Parathyroid adenoma (tissue), 2 donors: Measurements from ENCODE around the gene ASB14.
A peak's percentile ranks its signal among the peaks of the same experiment; 100 is the strongest.

Experiments used
- H2AFZ ChIP-seq: fragments of 300-600 bp; sonication (generic); one replicate; pipeline ENCODE4 v1.7.0; 2017; ENCODE audit warnings: antibody characterized with exemption, mild to moderate bottlenecking
- H3K27ac ChIP-seq: fragments of 300-600 bp; sonication (generic); one replicate; pipeline ENCODE4 v1.7.0; 2017
- H3K27me3 ChIP-seq: fragments of 300-600 bp; sonication (generic); one replicate; pipeline ENCODE4 v1.7.0; 2017; ENCODE audit warnings: low read length; ENCODE audit not compliant: control insufficient read depth, insufficient read depth
- H3K36me3 ChIP-seq: fragments of 300-600 bp; sonication (generic); one replicate; pipeline ENCODE4 v1.7.0; 2017; ENCODE audit warnings: low read length; ENCODE audit not compliant: control insufficient read depth, insufficient read depth
- H3K4me1 ChIP-seq: fragments of 300-600 bp; sonication (generic); one replicate; pipeline ENCODE4 v1.7.0; 2017; ENCODE audit warnings: control low read depth
- H3K4me2 ChIP-seq: fragments of 300-600 bp; sonication (generic); one replicate; pipeline ENCODE4 v1.7.0; 2017; ENCODE audit warnings: low read length
- H3K4me3 ChIP-seq: fragments of 300-600 bp; sonication (generic); one replicate; pipeline ENCODE4 v1.7.0; 2017; ENCODE audit warnings: low read depth, low read length
- H3K79me2 ChIP-seq: fragments of 300-600 bp; sonication (generic); one replicate; pipeline ENCODE4 v1.7.0; 2017; ENCODE audit warnings: control low read depth
- H3K9ac ChIP-seq: fragments of 300-600 bp; sonication (generic); one replicate; pipeline ENCODE4 v1.7.0; 2017; ENCODE audit warnings: mild to moderate bottlenecking
- H3K9me3 ChIP-seq: fragments of 300-600 bp; sonication (generic); one replicate; pipeline ENCODE4 v1.7.0; 2017; ENCODE audit warnings: low read length; ENCODE audit not compliant: control insufficient read depth
- TF ChIP-seq, protein P1 (sequence below): fragments of 300-600 bp; sonication (generic); IDR thresholded peaks from one replicate; pipeline ENCODE4 v1.7.0; 2017; ENCODE audit warnings: antibody characterized with exemption, mild to moderate bottlenecking
- donor health status: primary hyperparathyroidism.

ASB14 gene

DNA sequence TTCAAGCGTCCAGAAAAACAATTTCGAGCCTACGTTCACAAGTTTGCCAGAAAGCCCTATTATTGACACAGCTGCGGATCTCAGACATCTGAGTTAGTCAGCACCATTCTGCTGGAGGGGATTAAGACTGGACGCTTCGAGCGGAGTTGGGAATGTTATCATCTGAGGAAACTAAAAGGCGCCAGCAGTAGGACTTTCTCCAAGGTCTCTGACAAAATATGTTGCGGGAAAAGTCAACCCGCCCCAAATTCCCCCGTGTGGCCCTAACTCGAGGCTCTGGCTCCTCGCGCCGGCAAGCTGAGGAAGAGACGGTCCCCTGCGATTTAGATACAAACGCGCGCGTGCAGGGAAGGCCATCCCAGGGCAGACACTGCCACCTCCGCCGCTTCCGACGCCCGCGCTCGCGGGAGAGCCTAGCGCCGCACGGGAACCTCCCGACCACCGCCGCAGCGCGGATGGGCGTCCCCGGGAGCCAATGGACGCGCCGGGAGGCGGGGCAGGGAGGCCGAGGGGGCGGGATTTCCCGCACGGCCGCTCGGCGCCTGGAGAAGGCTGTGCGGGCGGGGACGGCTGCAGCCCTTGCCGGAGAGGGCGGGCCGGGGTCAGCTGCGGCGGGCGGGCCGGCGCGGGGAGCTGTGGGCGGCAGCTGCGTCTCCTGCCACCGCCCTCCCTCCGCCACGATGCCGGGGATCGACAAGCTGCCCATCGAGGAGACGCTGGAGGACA lies 65.1 kb downstream of the ASB14 start, which contains the start of gene APPL1:
APPL1 (plus strand) TSS at position 526 of the 726 bp plus-strand sequence; CDS start at position 681, 155 bp downstream.
- Histone ChIP-seq H3K36me3 (no peaks in the 10 kb centered on the region), H2AFZ (peak within 1 kb of the TSS; percentile 96), H3K27ac (peak within 1 kb of the TSS; percentile 85), H3K4me1 (peaks cover 3% of the 10 kb centered on the region), H3K27me3 (no peaks in the 10 kb centered on the region), H3K4me3 (peak within 1 kb of the TSS; percentile 67), H3K9ac (peak within 1 kb of the TSS; percentile 70), H3K79me2 (peaks cover 26% of the 10 kb centered on the region), H3K9me3 (no peaks in the 10 kb centered on the region), H3K4me2 (peak within 1 kb of the TSS; percentile 64)
- TF ChIP-seq, protein P1, sequence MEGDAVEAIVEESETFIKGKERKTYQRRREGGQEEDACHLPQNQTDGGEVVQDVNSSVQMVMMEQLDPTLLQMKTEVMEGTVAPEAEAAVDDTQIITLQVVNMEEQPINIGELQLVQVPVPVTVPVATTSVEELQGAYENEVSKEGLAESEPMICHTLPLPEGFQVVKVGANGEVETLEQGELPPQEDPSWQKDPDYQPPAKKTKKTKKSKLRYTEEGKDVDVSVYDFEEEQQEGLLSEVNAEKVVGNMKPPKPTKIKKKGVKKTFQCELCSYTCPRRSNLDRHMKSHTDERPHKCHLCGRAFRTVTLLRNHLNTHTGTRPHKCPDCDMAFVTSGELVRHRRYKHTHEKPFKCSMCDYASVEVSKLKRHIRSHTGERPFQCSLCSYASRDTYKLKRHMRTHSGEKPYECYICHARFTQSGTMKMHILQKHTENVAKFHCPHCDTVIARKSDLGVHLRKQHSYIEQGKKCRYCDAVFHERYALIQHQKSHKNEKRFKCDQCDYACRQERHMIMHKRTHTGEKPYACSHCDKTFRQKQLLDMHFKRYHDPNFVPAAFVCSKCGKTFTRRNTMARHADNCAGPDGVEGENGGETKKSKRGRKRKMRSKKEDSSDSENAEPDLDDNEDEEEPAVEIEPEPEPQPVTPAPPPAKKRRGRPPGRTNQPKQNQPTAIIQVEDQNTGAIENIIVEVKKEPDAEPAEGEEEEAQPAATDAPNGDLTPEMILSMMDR, result no peak

DNA sequence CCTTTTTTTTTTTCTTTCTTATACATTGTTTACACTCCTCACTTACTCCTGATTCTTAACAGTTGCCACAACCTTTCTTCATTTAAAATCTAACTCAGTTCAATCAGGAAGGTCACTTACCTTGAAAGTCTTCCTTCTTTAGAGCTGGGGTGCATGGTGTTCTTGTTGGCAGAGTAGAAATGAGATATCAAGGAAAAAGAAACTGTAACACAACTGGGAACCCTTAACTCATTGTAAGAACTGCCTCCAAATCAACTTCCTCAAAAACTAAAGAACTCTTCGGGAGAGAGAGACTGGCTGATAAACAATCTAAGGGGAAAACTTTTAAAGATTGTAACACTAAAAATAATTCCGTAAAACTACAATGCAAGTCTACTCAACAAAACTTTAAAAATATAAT lies 66.3 kb downstream of the ASB14 start:
- Histone ChIP-seq H3K79me2 (peaks cover 16% of the 10 kb centered on the region), H2AFZ (no peak overlapping the region), H3K4me3 (no peak overlapping the region), H3K27me3 (no peaks in the 10 kb centered on the region), H3K27ac (no peak overlapping the region), H3K4me1 (peaks cover 3% of the 10 kb centered on the region), H3K9me3 (no peaks in the 10 kb centered on the region), H3K4me2 (no peak overlapping the region), H3K36me3 (no peaks in the 10 kb centered on the region), H3K9ac (no peak overlapping the region)
- TF ChIP-seq, protein P1, result no peak

DNA sequence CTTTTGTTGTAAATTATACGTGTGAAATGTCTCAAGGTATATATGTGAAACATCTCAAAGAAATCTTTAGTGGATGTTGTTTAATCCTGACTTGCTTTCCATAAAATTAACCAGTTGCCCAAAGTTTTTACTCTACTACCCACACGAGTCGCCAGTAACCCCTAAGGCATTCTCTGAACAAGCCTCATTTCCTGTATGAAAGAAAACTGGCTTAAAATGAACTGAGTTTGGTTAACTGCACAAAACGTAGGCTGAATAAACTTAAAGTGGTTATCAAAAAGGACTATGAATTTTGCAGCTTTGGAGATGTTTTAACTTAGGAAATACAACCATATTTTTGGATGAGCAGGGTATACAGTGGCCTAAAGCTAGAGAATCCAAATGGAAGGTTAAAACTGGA lies 67.6 kb downstream of the ASB14 start:
- Histone ChIP-seq H3K36me3 (no peaks in the 10 kb centered on the region), H2AFZ (no peak overlapping the region), H3K4me3 (no peak overlapping the region), H3K27ac (no peak overlapping the region), H3K4me1 (peaks cover 3% of the 10 kb centered on the region), H3K4me2 (no peak overlapping the region), H3K9me3 (no peaks in the 10 kb centered on the region), H3K79me2 (peaks cover 6% of the 10 kb centered on the region), H3K27me3 (no peaks in the 10 kb centered on the region), H3K9ac (no peak overlapping the region)
- TF ChIP-seq, protein P1, result no peak

DNA sequence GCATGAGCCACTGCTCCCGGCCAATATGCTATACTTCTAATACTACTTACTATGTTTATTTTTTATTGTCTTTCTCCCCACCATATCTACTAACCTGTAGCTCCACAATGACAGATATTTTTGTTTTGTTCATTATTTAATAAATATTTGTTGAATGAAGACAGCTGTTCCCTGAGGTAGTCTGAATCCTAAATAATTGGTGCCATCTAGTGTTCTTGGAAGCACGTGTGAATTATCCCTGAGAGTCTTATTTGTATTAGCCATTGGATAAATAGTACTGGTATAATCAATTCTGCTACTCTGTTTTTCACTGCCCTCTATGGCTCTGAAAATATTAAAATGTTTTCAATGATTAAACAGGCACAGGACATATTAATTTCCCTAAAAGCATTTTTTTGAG lies 70.6 kb downstream of the ASB14 start:
- no peak overlapping the region for H3K9ac ChIP-seq
- no peaks in the 10 kb centered on the region for H3K27me3 ChIP-seq
- H3K36me3 ChIP-seq, result no peaks in the 10 kb centered on the region
- TF ChIP-seq, protein P1, result peak; percentile 44
- no peaks in the 10 kb centered on the region for H3K4me1 ChIP-seq
- no peak overlapping the region for H3K4me2 ChIP-seq
- no peak overlapping the region for H3K27ac ChIP-seq
- no peaks in the 10 kb centered on the region for H3K9me3 ChIP-seq
- H3K4me3 ChIP-seq, result no peak overlapping the region
- no peaks in the 10 kb centered on the region for H3K79me2 ChIP-seq
- H2AFZ ChIP-seq, result no peak overlapping the region
